Brain pericyte (primary cell): ENCODE data around the gene RASA2.

Experiments used
- DNase-seq: peaks from one replicate; pipeline ENCODE4 v3.0.0-alpha.2; 2012; ENCODE audit warnings: low read depth, low spot score

Gene RASA2

GRCh38 chr3:141486746-141487520, at the start of gene RASA2:
Gene RASA2 (plus strand): TSS chr3:141487027. CDS start chr3:141487084, 57 bp downstream.
- DNase-seq = no peak

- no peak for DNase-seq
These were observed 47.2 kb upstream of the RASA2 start for GRCh38 chr3:141439589-141439988.

- DNase-seq = no peak
These were observed 45.9 kb upstream of the RASA2 start for GRCh38 chr3:141440942-141441341.

GRCh38 chr3:141441381-141442364, 45.2 kb upstream of the RASA2 start:
- no peak for DNase-seq

DNA sequence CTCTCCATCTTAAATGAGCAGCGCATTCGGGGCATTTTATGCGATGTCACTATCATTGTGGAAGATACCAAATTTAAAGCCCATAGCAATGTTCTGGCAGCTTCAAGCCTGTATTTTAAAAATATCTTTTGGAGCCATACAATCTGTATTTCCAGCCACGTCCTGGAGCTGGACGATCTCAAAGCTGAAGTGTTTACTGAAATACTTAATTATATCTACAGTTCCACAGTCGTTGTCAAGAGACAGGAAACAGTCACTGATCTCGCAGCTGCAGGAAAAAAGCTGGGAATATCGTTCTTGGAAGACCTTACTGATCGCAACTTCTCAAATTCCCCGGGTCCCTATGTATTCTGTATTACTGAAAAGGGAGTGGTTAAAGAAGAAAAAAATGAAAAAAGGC, 44.4 kb upstream of the RASA2 start:
- no peak for DNase-seq

DNA sequence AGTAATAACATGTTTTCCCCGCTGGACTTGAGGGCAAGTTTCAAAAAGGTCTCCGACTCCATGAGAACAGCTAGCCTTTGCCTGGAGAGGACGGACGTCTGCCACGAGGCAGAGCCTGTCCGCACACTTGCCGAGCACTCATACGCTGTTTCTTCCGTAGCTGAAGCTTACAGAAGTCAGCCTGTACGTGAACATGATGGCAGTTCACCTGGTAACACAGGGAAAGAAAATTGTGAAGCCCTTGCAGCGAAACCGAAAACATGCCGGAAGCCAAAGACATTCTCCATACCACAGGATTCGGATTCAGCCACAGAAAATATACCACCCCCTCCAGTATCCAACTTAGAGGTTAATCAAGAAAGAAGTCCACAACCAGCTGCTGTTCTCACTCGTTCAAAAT, 43.9 kb upstream of the RASA2 start:
- no peak for DNase-seq

DNA sequence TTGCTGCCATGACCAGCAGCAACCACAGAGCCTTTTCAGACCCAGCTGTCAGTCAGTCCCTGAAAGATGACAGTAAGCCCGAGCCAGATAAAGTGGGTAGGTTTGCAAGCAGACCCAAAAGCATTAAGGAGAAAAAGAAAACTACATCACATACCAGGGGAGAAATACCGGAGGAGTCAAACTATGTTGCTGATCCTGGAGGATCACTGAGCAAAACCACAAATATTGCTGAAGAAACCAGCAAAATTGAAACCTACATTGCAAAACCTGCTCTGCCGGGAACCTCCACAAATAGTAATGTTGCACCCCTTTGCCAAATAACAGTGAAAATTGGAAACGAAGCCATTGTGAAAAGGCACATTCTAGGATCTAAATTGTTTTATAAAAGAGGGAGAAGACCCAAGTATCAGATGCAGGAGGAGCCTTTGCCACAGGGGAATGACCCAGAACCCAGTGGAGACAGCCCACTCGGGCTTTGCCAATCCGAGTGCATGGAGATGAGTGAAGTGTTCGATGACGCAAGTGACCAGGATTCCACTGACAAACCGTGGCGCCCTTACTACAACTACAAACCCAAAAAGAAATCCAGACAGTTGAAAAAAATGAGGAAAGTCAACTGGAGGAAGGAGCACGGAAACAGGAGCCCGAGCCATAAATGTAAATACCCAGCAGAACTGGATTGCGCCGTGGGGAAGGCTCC, 42.1 kb upstream of the RASA2 start:
- DNase-seq = no peak

- DNase-seq = no peak
These were observed 40.8 kb upstream of the RASA2 start for GRCh38 chr3:141445990-141446389.

DNA sequence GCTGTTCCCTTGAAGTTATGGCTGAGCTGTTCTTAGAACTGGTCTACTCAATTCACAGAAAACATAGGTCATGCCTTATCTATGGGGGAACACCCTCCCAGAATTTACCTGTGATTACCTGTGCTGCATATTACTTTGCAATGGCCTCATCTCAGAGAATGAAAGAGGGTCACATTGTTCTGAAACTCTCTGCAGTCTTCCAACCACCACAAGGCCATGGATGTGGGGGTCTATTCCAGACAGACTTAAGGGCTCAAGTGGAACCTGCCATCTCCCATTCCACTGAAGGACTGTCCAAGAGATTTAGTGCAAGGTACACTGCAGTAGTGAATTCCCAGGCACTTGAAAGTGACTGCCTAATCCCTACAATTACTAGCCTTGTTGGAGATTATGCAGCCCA, 40.1 kb upstream of the RASA2 start:
- DNase-seq = no peak

DNA sequence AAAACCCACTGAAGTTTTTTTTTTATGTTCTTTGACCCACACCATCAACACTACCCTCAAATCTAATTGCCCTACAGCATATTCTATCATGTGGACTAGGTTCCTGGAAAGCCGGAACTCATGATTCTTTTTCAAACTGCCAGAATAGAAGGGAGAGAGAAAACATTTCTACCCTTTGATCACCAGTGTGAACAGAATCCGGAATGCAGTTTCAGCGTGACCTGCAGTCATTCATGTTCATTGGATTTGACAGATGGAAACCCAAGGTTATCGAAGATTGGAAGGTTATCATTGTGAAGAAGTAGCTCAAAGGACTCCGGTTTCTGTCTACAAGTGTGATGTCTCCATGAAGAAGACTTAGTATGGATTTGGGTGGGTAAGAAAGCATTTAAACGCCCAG, 39.4 kb upstream of the RASA2 start:
- DNase-seq = no peak

GRCh38 chr3:141448606-141449220, 38.1 kb upstream of the RASA2 start:
- DNase-seq = no peak

DNA sequence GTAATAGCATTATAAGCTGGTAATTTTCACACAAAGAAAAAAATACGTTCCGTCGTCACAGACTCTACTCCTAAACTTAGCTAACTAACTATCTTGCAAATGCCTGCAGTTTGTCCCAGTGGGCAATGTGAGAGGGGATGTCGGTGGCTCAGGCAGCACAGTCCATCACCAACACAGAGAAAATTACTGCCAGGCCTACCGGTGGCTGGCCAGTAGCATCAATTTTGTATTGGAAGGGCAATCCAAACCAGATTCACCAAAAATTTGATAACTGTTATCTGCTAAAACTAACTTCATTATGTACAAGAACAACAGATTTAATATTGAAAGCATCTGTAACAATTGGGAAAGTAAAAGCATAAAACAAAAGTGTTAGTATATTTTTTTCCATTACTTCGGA, 37.4 kb upstream of the RASA2 start:
- DNase-seq = no peak

DNA sequence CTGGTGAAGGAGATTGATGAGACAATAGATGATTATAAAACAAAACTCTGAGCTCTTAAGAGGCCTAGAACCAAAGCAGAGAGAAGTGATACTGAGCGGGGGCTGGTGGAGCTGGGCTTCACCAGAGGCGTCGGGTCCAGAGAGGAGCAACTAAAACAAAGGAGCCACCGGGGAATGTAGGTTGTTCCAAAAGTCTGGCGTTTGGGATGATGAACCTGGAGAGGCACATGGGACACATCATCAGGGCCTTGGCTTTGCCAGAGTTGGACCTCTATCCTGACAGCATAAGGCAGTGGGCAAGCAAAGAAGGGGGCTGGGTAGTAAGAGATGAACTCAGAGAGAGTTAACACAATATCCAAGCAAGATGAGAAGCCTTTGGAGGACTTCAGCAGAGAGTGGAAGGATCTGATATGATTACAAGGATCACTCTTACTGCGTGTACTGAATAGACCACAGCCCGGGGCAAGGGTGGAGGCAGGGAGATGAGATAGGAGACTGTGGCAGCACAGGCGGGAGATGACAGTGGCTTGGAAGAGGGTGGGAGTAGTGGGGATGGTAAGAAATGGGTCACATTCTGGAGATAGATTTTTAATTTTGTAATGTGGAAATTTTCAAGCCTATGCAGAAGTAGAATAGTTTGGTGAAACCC, 36.0 kb upstream of the RASA2 start:
- no peak for DNase-seq

DNA sequence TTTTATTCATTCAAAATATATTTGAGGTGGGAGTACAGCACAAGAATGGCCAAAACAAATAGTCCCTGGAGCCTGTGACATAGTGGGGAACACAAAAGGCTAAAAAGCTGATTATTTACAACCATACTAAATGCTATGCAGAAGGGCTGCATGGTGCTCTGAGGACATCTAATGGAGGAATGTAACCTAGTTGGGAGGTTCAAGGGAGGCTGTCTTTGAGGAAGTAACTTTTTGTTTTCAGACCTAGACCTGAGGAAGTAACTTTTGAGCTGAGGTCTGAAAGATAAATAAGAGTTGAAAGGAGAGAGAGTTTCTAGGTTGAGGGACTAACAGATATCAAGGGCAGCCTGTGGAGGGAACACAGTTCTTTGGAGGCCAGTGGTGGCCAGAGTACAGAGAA, 34.8 kb upstream of the RASA2 start:
- DNase-seq = peak; percentile 42

DNA sequence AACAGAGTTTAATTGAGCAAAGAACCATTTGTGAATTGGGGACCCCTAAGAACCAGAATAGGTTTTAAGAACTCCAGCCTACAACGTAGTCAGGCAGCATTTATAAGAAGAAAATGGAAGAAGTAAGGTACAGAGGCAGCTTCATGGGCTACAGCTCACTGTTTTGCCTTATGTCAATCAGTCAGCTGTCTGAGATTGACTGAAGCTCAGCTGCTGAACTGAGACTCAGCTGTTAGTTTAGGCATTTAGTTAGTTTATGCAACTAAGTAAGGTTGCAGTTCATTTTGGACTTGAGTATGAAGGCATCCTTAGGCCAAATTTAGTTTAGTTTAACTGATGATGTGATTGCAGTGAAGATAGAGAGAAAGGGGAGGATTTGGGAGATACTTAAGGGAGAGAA, 34.1 kb upstream of the RASA2 start:
- DNase-seq = no peak

- DNase-seq = no peak
These were observed 32.8 kb upstream of the RASA2 start for GRCh38 chr3:141454054-141454453.

DNA sequence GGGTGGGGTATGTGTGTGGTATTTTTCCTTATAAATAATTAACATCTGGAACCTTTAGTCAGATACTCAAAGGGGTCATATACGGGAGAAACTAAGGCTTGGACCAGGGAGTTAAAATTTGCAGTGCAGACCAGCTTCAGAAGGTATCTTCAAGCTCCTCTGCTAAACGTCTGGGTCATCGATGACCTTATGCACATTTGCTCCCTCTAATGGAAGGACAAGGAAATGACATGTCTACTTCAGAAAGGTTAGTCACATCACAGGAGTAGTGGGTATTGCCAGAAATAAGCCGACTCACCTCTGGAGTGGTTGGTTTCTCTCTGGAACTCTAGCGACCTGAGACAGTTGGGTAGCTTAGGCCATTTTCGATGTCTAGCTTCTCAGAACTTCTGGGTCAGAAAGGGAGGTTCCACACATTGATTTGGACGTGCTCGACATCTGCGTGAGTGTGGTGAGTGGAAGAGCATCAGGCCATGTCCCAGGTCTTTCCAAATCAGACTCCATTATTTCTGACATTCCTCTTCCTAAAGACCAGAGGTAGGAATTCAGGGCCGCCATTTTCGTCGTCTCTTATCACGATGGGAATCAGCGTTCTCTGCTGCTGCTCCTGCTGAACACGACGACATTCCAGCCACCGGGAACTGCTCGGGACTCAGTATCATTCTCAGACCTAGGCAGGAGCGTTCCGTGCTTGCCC, 31.8 kb upstream of the RASA2 start:
- DNase-seq = no peak

GRCh38 chr3:141455603-141456300, 31.1 kb upstream of the RASA2 start:
- no peak for DNase-seq

DNA sequence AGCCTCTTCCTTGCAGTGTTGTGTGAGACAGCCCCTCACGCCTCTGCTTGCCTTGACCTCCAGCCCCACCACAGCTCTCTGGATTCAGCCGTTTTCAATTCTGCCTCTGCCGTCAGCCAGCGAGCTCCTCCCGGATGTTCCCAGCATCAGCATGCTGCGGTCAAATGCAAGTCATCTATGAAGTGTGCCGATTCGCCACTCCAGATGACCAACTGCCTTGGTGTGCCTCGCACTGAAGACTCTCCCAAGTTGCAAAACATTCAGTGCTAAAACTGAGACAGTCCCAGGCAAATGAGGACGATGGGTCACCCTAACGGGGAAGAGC, 30.6 kb upstream of the RASA2 start:
- DNase-seq = no peak

GRCh38 chr3:141457624-141458236, 29.1 kb upstream of the RASA2 start:
- no peak for DNase-seq
